ENCODE results near the gene CNTRL.
"Not testable (repeated sequence)": the region's sequence is repeated elsewhere in the genome, so short reads cannot be mapped to it uniquely, and the experiment has no call there.

Gene CNTRL, protein sequence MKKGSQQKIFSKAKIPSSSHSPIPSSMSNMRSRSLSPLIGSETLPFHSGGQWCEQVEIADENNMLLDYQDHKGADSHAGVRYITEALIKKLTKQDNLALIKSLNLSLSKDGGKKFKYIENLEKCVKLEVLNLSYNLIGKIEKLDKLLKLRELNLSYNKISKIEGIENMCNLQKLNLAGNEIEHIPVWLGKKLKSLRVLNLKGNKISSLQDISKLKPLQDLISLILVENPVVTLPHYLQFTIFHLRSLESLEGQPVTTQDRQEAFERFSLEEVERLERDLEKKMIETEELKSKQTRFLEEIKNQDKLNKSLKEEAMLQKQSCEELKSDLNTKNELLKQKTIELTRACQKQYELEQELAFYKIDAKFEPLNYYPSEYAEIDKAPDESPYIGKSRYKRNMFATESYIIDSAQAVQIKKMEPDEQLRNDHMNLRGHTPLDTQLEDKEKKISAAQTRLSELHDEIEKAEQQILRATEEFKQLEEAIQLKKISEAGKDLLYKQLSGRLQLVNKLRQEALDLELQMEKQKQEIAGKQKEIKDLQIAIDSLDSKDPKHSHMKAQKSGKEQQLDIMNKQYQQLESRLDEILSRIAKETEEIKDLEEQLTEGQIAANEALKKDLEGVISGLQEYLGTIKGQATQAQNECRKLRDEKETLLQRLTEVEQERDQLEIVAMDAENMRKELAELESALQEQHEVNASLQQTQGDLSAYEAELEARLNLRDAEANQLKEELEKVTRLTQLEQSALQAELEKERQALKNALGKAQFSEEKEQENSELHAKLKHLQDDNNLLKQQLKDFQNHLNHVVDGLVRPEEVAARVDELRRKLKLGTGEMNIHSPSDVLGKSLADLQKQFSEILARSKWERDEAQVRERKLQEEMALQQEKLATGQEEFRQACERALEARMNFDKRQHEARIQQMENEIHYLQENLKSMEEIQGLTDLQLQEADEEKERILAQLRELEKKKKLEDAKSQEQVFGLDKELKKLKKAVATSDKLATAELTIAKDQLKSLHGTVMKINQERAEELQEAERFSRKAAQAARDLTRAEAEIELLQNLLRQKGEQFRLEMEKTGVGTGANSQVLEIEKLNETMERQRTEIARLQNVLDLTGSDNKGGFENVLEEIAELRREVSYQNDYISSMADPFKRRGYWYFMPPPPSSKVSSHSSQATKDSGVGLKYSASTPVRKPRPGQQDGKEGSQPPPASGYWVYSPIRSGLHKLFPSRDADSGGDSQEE (N-terminal part only)

DNA sequence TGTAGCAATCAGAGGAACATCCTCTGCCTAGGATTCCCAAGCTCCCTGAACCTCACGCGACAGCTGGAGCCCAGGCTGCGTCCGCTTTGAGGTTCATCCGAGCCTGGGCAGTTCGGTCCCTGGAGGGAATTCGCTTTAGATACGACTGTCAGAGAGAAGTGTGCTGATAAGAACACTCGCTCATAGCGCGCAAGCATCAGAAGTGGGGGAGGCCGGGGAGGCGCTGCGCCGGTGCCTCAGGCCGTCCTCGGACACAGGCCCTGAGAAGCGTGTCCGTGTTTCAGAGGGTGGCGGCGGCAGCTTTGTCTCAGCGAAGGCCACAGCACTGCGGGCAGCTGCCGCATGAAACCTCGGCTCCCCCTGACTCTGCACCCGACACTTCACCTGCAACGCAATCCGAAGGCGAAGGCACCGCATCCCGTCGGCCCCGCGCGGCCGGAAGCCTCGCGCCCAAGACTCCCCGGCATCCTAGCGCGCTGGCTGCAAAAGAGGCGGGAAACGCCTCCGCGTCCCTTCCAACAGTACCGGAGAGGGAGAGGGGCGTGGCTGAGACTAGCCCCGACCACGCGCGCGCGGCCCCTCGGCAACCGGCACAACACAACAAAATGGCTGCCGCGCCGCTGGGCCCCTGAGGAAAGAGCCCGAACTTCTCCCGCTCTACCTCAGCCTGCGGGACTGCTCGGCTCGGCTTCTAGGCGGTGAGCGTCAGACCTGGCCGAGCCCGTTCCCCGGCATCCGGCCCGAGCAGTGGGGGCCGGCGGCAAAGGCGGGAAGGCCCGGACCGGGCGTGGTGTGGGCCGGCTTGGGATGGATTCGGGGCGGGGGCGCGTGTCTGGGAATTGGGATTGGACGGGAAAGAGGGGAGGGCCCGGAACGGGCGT, at the start of gene CNTRL:
CNTRL (plus strand) TSS at position 586 of the 881 bp plus-strand sequence. CDS start 13,372 bp downstream, outside the sequence.
- peak; percentile 78 for DNase-seq

- no peak for DNase-seq
Observed at GRCh38 chr9:121026260-121026691, 48.5 kb upstream of the CNTRL start.

DNA sequence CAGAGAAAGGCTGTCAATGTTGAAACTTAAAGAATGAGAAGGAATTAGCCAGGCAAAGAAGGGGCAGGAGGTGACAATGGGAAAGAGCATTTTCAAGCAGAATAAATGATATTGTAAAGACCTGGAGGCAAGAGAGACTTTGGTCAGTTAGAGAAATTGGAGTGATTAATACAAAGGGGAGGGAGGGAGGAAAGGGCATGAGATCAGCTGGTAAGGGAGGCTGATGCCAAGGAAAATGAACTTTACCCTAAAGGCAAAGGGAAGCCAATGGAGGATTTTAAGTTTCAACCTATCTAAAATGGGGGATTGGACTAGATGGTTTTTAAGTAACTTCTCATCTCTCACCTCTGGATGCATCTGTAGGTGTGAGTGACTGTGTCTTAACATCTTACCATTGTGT, 48.0 kb upstream of the CNTRL start:
- no peak for DNase-seq

- not testable (repeated sequence) for DNase-seq
Observed at GRCh38 chr9:121028285-121028684, 46.5 kb upstream of the CNTRL start.

- no peak for DNase-seq
Observed at GRCh38 chr9:121029469-121029868, 45.3 kb upstream of the CNTRL start.

GRCh38 chr9:121034529-121034928, 40.2 kb upstream of the CNTRL start:
- no peak for DNase-seq

- not testable (repeated sequence) for DNase-seq
Observed at GRCh38 chr9:121035717-121036116, 39.0 kb upstream of the CNTRL start.

- no peak for DNase-seq
Observed at GRCh38 chr9:121038362-121038761, 36.4 kb upstream of the CNTRL start.

GRCh38 chr9:121038804-121039203, 36.0 kb upstream of the CNTRL start:
- DNase-seq = no peak

- no peak for DNase-seq
Observed at GRCh38 chr9:121048175-121048574, 26.6 kb upstream of the CNTRL start.

GRCh38 chr9:121048618-121049017, 26.1 kb upstream of the CNTRL start:
- no peak for DNase-seq

DNA sequence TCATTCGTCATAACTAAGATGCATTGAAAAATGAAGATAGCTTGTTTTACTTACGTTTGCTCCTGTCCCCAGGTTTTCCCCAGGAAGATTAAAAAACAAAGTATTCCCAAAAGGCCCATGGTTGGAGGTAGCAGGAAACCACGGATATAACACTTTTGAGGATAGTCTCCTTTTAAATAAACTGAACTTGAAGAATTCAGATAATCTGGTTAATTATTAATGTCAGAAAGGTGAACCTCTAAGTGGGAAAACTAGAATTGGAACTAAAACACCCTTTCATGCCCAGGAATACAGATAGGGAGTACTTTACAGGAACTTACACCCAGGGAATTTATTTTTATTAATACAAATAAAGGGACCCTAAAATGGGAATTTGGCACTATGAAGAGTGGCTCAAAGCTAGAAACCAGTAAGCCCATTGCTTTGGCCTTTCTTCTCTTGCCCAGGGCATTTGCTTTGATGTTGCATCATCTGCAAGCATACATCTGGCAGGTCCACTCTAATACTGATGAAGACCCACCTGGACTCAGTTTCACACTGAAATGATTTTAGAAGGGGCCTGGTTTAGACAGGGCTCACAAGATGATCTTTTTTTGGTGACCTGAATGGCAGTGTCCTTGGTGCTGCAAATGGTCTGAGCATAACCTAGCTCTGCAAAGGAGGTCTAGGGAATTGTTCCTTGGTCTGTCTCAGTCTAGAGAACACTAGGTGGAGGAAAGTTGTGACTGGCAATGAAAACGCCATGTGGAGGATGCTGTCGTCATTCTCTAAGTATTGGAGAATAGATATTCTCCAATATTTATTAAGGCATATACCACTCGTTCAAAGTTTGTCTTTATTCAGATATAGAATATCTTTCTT, 24.4 kb upstream of the CNTRL start, which contains the start of gene C5:
C5 (minus strand) TSS at position 148 of the 861 bp plus-strand sequence; CDS start at position 119, 29 bp downstream.
- DNase-seq = no peak

GRCh38 chr9:121053544-121053943, 21.2 kb upstream of the CNTRL start:
- DNase-seq = no peak

DNA sequence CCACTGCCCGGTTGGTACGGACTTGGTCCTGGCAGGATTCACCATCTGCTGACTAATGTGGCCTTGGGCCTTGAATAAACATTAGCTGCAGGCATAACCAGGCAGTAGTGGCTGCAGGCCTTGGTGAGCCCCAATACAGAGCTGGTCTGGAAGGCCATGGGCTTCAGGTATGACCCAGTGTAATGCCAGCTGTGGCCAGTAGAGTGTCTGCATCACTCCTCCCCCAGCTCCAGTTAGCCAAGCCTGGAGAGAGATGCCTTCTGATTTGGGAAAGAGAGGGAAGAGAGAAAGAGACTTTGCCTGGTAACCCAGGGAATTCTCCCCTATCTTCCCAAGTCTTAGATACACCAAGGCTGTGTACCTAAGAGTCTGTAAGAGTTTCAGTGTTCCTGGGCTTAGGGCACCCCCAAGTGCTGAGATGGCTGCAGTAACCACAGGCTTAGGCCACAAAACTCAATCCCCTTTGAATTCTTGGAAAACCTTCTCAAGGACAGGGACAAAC, 19.1 kb upstream of the CNTRL start:
- no peak for DNase-seq

GRCh38 chr9:121057821-121058220, 16.9 kb upstream of the CNTRL start:
- DNase-seq = no peak

DNA sequence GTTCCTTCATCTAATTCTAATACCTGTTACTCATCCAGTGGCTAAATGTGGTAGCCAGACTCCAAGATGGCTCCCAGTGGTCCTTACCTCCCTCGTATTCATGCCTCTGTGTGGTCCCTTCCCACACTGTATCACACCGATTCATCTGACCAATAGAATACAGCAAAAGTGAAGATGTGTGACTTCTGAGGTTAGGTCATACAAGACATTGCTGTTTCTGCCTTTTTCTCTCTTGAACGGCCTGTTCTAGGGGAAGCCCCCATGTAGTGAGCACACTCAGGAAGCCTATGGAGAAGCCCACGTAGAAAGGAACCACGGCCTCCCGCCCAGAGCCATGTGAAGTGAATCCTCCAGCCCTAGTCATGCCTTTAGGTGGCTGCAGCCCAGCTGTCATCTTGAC, 15.2 kb upstream of the CNTRL start:
- DNase-seq = no peak

DNA sequence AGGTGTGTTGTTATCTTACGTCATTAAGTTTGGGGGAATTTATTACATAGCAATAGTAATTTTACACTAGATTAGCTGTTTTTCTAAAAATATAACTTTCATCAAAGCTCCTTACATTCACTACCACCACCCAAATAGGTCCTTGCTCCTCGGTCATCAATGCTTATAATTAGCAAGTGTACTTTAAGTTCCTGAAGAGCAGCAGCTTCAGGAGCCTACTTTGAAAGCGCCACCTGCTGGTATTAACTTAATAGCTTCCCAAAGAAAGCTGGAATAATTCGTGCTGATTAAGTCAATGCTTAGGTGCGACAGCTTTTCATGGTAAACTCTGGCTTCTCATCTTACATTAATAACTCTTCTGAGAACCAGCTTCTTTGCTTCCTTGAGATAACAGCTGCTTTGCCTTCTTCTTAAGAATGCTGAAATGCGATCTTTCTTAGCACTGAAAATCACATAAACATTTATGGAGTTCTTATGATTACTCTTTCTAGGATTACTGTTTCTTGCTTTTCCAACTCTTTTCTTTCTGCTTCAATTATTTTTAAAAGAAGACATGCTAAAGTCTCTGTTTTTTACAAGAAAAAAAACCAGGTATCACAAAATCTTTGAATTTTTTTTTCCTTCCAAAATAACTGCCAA, 14.6 kb upstream of the CNTRL start:
- DNase-seq = no peak

GRCh38 chr9:121066850-121067249, 7.9 kb upstream of the CNTRL start:
- no peak for DNase-seq

GRCh38 chr9:121067640-121068039, 7.1 kb upstream of the CNTRL start:
- DNase-seq = no peak

DNA sequence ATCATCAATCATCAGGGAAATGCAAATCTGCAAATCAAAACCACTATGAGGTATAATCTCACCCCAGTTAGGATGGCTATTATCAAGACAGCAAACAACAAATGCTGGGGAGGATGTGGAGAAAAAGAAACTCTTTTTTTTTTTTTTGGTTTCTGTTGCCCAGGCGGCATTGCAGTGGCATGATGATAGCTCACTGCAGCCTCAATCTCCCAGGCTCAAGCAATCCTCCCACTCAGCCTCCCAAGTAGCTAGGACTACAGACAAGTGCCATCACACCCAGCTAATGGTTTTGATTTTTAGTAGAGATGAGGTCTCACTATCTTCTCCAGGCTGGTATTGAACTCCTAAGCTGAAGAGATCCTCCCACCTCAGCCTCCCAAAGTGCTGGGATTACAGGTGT, 5.4 kb upstream of the CNTRL start:
- no peak for DNase-seq

All from SIG-M5 (cell line).